H1 (cell line): ENCODE results near the gene ATP6V1C2. TPM values are rescaled to one million over a fixed set of nuclear protein-coding genes. Genes with fewer than 3 reads are reported as not detected.

Experiments
- CTCF ChIA-PET: fragments of 300-600 bp; sonication (Branson Sonifier 250); formaldehyde crosslinking; loops from one replicate; lab custom pipeline; 2021; ENCODE audit not compliant: partially characterized antibody; lab: Charles Lee
- POLR2A ChIA-PET: fragments of 300-600 bp; sonication (Branson Sonifier 250); formaldehyde crosslinking; loops from one replicate; lab custom pipeline; 2021; ENCODE audit warnings: inconsistent platforms; ENCODE audit not compliant: partially characterized antibody; lab: Charles Lee
- DNase-seq, 2 experiments: peaks; one replicate each; pipeline versions ENCODE4 v3.0.0 to v3.0.0-alpha.2; 2010 to 2022; ENCODE audit warnings: low spot score in 2 of 2, low read depth in 1 of 2, mixed read lengths in 1 of 2
- FAIRE-seq: peaks from 2 replicates; lab custom pipeline; 2011; peaks lifted over from hg19 to GRCh38; lab: Jason Lieb, UNC
- H2AFZ ChIP-seq: 2 replicates; pipeline ENCODE4 v1.8.1; 2012; ENCODE audit warnings: low read length, inconsistent platforms
- H2AK5ac ChIP-seq: 2 replicates; pipeline ENCODE4 v1.6.1; 2013; ENCODE audit warnings: low read depth, low read length
- H2BK120ac ChIP-seq: replicated peaks from 2 replicates; pipeline ENCODE3; 2013; ENCODE audit warnings: low read depth, low read length, inconsistent platforms
- H2BK12ac ChIP-seq: 2 replicates; pipeline ENCODE4 v1.6.1; 2013; ENCODE audit warnings: low read depth, low read length
- H2BK15ac ChIP-seq: 2 replicates; pipeline ENCODE4 v1.6.1; 2013; ENCODE audit warnings: low read length
- H2BK20ac ChIP-seq: 2 replicates; pipeline ENCODE4 v1.6.1; 2013; ENCODE audit warnings: low read length
- H2BK5ac ChIP-seq: 2 replicates; pipeline ENCODE4 v1.6.1; 2013; ENCODE audit warnings: low read depth, low read length
- H3K14ac ChIP-seq: 2 replicates; pipeline ENCODE4 v1.6.1; 2013; ENCODE audit warnings: inconsistent platforms; ENCODE audit not compliant: insufficient read length
- H3K18ac ChIP-seq: 2 replicates; pipeline ENCODE4 v1.6.1; 2013; ENCODE audit warnings: low read length; ENCODE audit errors: extremely low read depth
- H3K23ac ChIP-seq: 2 replicates; pipeline ENCODE4 v1.6.1; 2013; ENCODE audit warnings: inconsistent platforms; ENCODE audit not compliant: insufficient read length
- H3K23me2 ChIP-seq: 2 replicates; pipeline ENCODE4 v1.6.1; 2013; ENCODE audit warnings: low read depth, low read length
- H3K27ac ChIP-seq: 2 replicates; pipeline ENCODE4 v1.6.1; 2011; ENCODE audit warnings: low read depth, low read length, inconsistent platforms
- H3K27me3 ChIP-seq, 4 experiments: replicated peaks in 1 of 4; 1 replicate in 1 of 4; 2 replicates in 3 of 4; pipeline versions ENCODE4 v1.6.1 to v1.8.1; 2011 to 2013; ENCODE audit warnings: low read length in 3 of 4, mild to moderate bottlenecking in 3 of 4, inconsistent platforms in 2 of 4, mixed read lengths in 2 of 4, moderate library complexity in 1 of 4; ENCODE audit not compliant: control insufficient read depth in 3 of 4, insufficient read depth in 3 of 4; ENCODE audit errors: extremely low read depth in 1 of 4
- H3K36me3 ChIP-seq, 4 experiments: 2 replicates each; pipeline versions ENCODE4 v1.6.1 to v1.8.1; 2011 to 2013; ENCODE audit warnings: mild to moderate bottlenecking in 4 of 4, low read length in 3 of 4, moderate library complexity in 2 of 4, control low read depth in 1 of 4, inconsistent platforms in 1 of 4; ENCODE audit not compliant: insufficient read depth in 4 of 4, control insufficient read depth in 2 of 4
- H3K4ac ChIP-seq: replicated peaks from 2 replicates; pipeline ENCODE3; 2013; ENCODE audit warnings: low read length, low read depth, mixed read lengths, inconsistent platforms; ENCODE audit not compliant: insufficient read length
- H3K4me1 ChIP-seq, 4 experiments: replicated peaks in 1 of 4; 1 replicate in 1 of 4; 2 replicates in 3 of 4; pipeline versions ENCODE4 v1.6.1 to v1.8.1; 2011 to 2013; ENCODE audit warnings: low read length in 3 of 4, inconsistent platforms in 2 of 4, mixed read lengths in 1 of 4; ENCODE audit not compliant: insufficient read depth in 4 of 4, control insufficient read depth in 3 of 4
- H3K4me2 ChIP-seq, 2 experiments: 2 replicates each; pipeline versions ENCODE4 v1.6.1 to v1.8.1; 2011 to 2013; ENCODE audit warnings: low read depth in 2 of 2, low read length in 2 of 2, control low read depth in 1 of 2, inconsistent platforms in 1 of 2, mild to moderate bottlenecking in 1 of 2; ENCODE audit not compliant: insufficient read depth in 1 of 2
- H3K4me3 ChIP-seq, 4 experiments: fragments of 200-600, 300-600 bp in 1 of 4; sonication (generic), shearing (Covaris generic), sonication (Bioruptor Twin) in 1 of 4; 2 replicates each; pipeline versions ENCODE4 v1.5.1 to v1.8.1; 2011 to 2016; ENCODE audit warnings: low read length in 4 of 4, low read depth in 3 of 4, control low read depth in 2 of 4, inconsistent platforms in 2 of 4, mild to moderate bottlenecking in 2 of 4, mixed read lengths in 1 of 4, moderate library complexity in 1 of 4; ENCODE audit not compliant: insufficient read depth in 2 of 4; ENCODE audit errors: extremely low read depth in 1 of 4
- H3K56ac ChIP-seq: replicated peaks from 2 replicates; pipeline ENCODE3; 2013; ENCODE audit warnings: low read depth, mild to moderate bottlenecking, mixed read lengths, low read length, inconsistent platforms; ENCODE audit not compliant: insufficient read length
- H3K79me1 ChIP-seq: 2 replicates; pipeline ENCODE4 v1.6.1; 2013; ENCODE audit warnings: low read depth, low read length, control low read depth
- H3K79me2 ChIP-seq, 2 experiments: 2 replicates each; pipeline versions ENCODE4 v1.6.1 to v1.8.1; 2012 to 2013; ENCODE audit warnings: low read length in 2 of 2, mild to moderate bottlenecking in 2 of 2, inconsistent platforms in 1 of 2; ENCODE audit not compliant: insufficient read depth in 2 of 2, control insufficient read depth in 1 of 2
- H3K9ac ChIP-seq, 4 experiments: replicated peaks in 1 of 4; 1 replicate in 1 of 4; 2 replicates in 3 of 4; pipeline versions ENCODE4 v1.6.1 to v1.8.1; 2011 to 2013; ENCODE audit warnings: low read depth in 3 of 4, low read length in 3 of 4, control low read depth in 2 of 4, mild to moderate bottlenecking in 2 of 4, moderate library complexity in 2 of 4, inconsistent platforms in 1 of 4; ENCODE audit errors: extremely low read depth in 1 of 4
- H3K9me3 ChIP-seq, 2 experiments: 2 replicates each; pipeline versions ENCODE4 v1.6.1 to v1.8.1; 2012 to 2013; ENCODE audit warnings: mild to moderate bottlenecking in 2 of 2, moderate library complexity in 2 of 2, control low read depth in 1 of 2, inconsistent platforms in 1 of 2, low read depth in 1 of 2, low read length in 1 of 2, mixed read lengths in 1 of 2; ENCODE audit not compliant: insufficient read depth in 2 of 2
- H4K20me1 ChIP-seq, 2 experiments: replicated peaks in 1 of 2; 2 replicates each; pipeline versions ENCODE3 to v1.8.1; 2011 to 2013; ENCODE audit warnings: inconsistent platforms in 2 of 2, low read length in 2 of 2, mild to moderate bottlenecking in 1 of 2; ENCODE audit not compliant: insufficient read depth in 2 of 2, control insufficient read depth in 1 of 2
- H4K5ac ChIP-seq: 2 replicates; pipeline ENCODE4 v1.6.1; 2013; ENCODE audit warnings: low read length, low read depth, mixed read lengths, inconsistent platforms; ENCODE audit not compliant: insufficient read length
- H4K8ac ChIP-seq: 2 replicates; pipeline ENCODE4 v1.8.0; 2013; ENCODE audit warnings: mild to moderate bottlenecking, moderate library complexity, low read length, inconsistent platforms; ENCODE audit not compliant: insufficient read depth; ENCODE audit errors: extremely low read depth
- H4K91ac ChIP-seq: replicated peaks from 2 replicates; pipeline ENCODE3; 2013; ENCODE audit warnings: low read length, mixed read lengths, inconsistent platforms; ENCODE audit not compliant: insufficient read length
- BRCA1 ChIP-seq: IDR thresholded peaks from 2 replicates; pipeline ENCODE4 v1.6.1; 2012; ENCODE audit warnings: low read depth, low read length, improper control_type of control experiment
- CBX8 ChIP-seq: fragments of 300-800, 300-1000 bp; sonication (generic); IDR thresholded peaks from 2 replicates; pipeline ENCODE4 v1.7.1; 2016; ENCODE audit warnings: low read depth, low read length, borderline replicate concordance
- CTBP2 ChIP-seq: IDR thresholded peaks from 2 replicates; pipeline ENCODE4 v1.7.0; 2011; ENCODE audit warnings: borderline replicate concordance, mild to moderate bottlenecking, moderate library complexity, mixed read lengths, low read length; ENCODE audit not compliant: insufficient read depth, insufficient read length
- FOSL1 ChIP-seq: IDR thresholded peaks from 2 replicates; pipeline ENCODE4 v1.6.1; 2011; ENCODE audit warnings: mild to moderate bottlenecking, low read depth, low read length, moderate library complexity; ENCODE audit not compliant: insufficient read depth
- KDM5A ChIP-seq: fragments of 200-600 bp; IDR thresholded peaks from 2 replicates; pipeline ENCODE4 v1.7.1; 2012; ENCODE audit warnings: mild to moderate bottlenecking, low read length, inconsistent platforms, mixed read lengths
- RBBP5 ChIP-seq: IDR thresholded peaks from 2 replicates; pipeline ENCODE4 v1.7.1; 2012; ENCODE audit warnings: low read depth, mild to moderate bottlenecking, inconsistent platforms, low read length, moderate library complexity, borderline replicate concordance
- YY1 ChIP-seq: IDR thresholded peaks from 2 replicates; pipeline ENCODE4 v1.6.1; 2011; ENCODE audit warnings: low read depth, mild to moderate bottlenecking, low read length
- WGBS, 2 experiments: shearing (Covaris generic) in 1 of 2; methylation state at CpG; one replicate each; pipeline versions ENCODE4 v1.1.6 to v1.1.7; 2013 to 2015; ENCODE audit warnings: low lambda C conversion rate in 2 of 2, mixed read lengths in 2 of 2, inconsistent platforms in 1 of 2, low coverage in 1 of 2, missing lambda C conversion rate in 1 of 2; ENCODE audit not compliant: insufficient replicate concordance in 2 of 2, insufficient coverage in 1 of 2, insufficient read length in 1 of 2; ENCODE audit errors: extremely low coverage in 1 of 2, missing lambda C conversion rate in 1 of 2; 5-methylcytosine and 5-hydroxymethylcytosine counted together
- polyA plus RNA-seq, 7 experiments: library from polyadenylated mRNA; depleted of rRNA in 3 of 7; stranded (reverse) in 5 of 7; unstranded in 2 of 7; fragments of >200 nt in 5 of 7; fragments of 200-250 nt in 2 of 7; gene quantifications; 1 replicate in 5 of 7; 2 replicates in 1 of 7; 4 replicates in 1 of 7; pipeline versions ENCODE4 v1.2.1 to v1.2.3, GENCODE V29; 2011 to 2013; ENCODE audit warnings: missing spikeins in 2 of 7, mixed read lengths in 2 of 7
- total RNA-seq: library from RNA; stranded (reverse); fragmentation: NEBNext Ultra II Directional; extraction: Animal tissue kit (Norgen Biotek cat#: 25700); gene quantifications from 2 replicates; pipeline ENCODE4 v1.2.1, GENCODE V29; 2021
- TF ChIP-seq, protein P1 (sequence below): IDR thresholded peaks from 2 replicates; pipeline ENCODE4 v1.6.1; 2012; ENCODE audit warnings: inconsistent platforms
- TF ChIP-seq, protein P2 (sequence below): IDR thresholded peaks from 2 replicates; pipeline ENCODE4 v1.6.1; 2012; ENCODE audit warnings: inconsistent platforms
- TF ChIP-seq, protein P3 (sequence below): IDR thresholded peaks from 2 replicates; pipeline ENCODE4 v1.6.1; 2012; ENCODE audit warnings: low read length, inconsistent platforms

ATP6V1C2 gene
- total and polyA plus RNA-seq, 2 of the 8 experiments (the other 6 are each of a cell fraction or from before 2014, with no cell fraction given), result 0.29 to 0.74 TPM

DNA sequence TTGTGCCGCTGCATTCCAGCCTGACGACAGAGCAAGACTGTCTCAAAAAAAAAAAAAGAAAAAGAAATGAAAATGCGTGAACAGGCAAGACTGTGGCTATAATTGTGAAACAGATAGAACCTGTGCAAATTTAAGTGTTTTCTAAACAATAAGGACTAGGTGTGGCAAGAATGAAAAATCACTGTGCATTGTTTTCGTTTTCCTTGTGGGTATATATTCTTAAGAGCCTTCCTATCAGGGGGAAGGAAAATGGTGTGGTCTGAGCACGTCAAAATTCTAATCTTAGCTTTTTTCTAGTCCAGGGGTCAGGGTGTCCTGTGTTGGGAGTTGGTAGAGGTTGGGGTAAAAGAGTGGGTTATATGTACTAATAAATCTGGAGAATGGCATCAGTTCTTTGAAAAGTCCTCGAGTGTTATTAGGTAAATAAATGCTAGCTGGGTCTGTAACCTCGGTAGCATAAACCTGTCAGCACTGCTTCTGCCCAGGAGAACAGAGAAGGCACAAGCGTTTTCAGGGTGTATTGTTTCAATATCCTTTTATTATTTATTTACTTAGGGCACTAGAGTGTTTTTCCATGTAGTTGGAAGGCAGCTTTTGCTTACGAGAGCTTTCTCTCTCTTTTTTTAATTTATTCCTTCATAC, 11.6 kb downstream of the ATP6V1C2 start:
- Histone ChIP-seq H2BK12ac (no peak overlapping the region), H3K4me3 (no peak overlapping the region), H2AFZ (no peak overlapping the region), H3K4me1 (no peaks in the 10 kb centered on the region), H3K23me2 (no peaks in the 10 kb centered on the region), H4K5ac (no peak overlapping the region), H4K91ac (no peak overlapping the region), H2BK20ac (no peak overlapping the region), H2BK15ac (no peak overlapping the region), H2BK5ac (no peak overlapping the region), H3K4me2 (no peak overlapping the region), H3K79me2 (no peaks in the 10 kb centered on the region), H3K9me3 (no peaks in the 10 kb centered on the region), H3K18ac (no peak overlapping the region), H3K36me3 (no peaks in the 10 kb centered on the region), H3K9ac (no peak overlapping the region), H3K4ac (no peak overlapping the region), H3K27ac (no peak overlapping the region), H3K27me3 (no peaks in the 10 kb centered on the region; a peak in 1 of 7 replicates), H2BK120ac (no peak overlapping the region), H3K23ac (no peak overlapping the region), H4K20me1 (no peaks in the 10 kb centered on the region), H4K8ac (no peak overlapping the region), H3K14ac (no peak overlapping the region), H2AK5ac (no peak overlapping the region), H3K56ac (no peak overlapping the region), H3K79me1 (no peaks in the 10 kb centered on the region)
- POLR2A ChIA-PET, result interaction anchor here (1.2 kb wide), 1 partner anchor 11 kb away, joined by 3 read pairs; the partner anchor contains the start of gene ATP6V1C2
- CTCF ChIA-PET, result interaction anchor here (0.6 to 1.1 kb wide), 3 partner anchors 36 to 867 kb away, joined by 3 to 4 read pairs (median 3); no protein-coding TSS in a partner anchor
- FAIRE-seq (no peak), DNase-seq (no peak)
- WGBS, 2 experiments, result 91% methylated on average over 7 of the region's 9 CpGs; no CpG with 5 or more reads in 1 of the 2 experiments
- TF ChIP-seq, protein P1, sequence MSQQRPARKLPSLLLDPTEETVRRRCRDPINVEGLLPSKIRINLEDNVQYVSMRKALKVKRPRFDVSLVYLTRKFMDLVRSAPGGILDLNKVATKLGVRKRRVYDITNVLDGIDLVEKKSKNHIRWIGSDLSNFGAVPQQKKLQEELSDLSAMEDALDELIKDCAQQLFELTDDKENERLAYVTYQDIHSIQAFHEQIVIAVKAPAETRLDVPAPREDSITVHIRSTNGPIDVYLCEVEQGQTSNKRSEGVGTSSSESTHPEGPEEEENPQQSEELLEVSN, result no peak
- TF ChIP-seq RBBP5 (no peak), KDM5A (no peak), FOSL1 (no peak), CTBP2 (no peak), YY1 (no peak), CBX8 (no peak), BRCA1 (no peak)
- TF ChIP-seq, protein P2, sequence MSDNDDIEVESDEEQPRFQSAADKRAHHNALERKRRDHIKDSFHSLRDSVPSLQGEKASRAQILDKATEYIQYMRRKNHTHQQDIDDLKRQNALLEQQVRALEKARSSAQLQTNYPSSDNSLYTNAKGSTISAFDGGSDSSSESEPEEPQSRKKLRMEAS, result no peak
- TF ChIP-seq, protein P3, sequence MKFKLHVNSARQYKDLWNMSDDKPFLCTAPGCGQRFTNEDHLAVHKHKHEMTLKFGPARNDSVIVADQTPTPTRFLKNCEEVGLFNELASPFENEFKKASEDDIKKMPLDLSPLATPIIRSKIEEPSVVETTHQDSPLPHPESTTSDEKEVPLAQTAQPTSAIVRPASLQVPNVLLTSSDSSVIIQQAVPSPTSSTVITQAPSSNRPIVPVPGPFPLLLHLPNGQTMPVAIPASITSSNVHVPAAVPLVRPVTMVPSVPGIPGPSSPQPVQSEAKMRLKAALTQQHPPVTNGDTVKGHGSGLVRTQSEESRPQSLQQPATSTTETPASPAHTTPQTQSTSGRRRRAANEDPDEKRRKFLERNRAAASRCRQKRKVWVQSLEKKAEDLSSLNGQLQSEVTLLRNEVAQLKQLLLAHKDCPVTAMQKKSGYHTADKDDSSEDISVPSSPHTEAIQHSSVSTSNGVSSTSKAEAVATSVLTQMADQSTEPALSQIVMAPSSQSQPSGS, result no peak
